Gastrocnemius medialis (tissue), 4 donors: Measurements from ENCODE around the gene ASAP2.

Source experiments
- CTCF ChIP-seq, 5 experiments: fragments of 450-650 bp in 3 of 5; fragments of 200-600 bp in 2 of 5; sonication (generic) in 2 of 5; IDR thresholded peaks in 4 of 5; conservative IDR thresholded peaks in 1 of 5; 1 replicate in 4 of 5; 2 replicates in 1 of 5; pipeline ENCODE4 v1.5.1; 2016 to 2019; ENCODE audit warnings: antibody characterized with exemption in 5 of 5, mild to moderate bottlenecking in 3 of 5, moderate library complexity in 3 of 5
- POLR2A ChIP-seq, 2 donors: fragments of 450-650 bp; IDR thresholded peaks; one replicate each; pipeline ENCODE4 v1.6.1; 2017; ENCODE audit warnings: antibody characterized with exemption in 2 of 2, mild to moderate bottlenecking in 2 of 2, moderate library complexity in 2 of 2

DNA sequence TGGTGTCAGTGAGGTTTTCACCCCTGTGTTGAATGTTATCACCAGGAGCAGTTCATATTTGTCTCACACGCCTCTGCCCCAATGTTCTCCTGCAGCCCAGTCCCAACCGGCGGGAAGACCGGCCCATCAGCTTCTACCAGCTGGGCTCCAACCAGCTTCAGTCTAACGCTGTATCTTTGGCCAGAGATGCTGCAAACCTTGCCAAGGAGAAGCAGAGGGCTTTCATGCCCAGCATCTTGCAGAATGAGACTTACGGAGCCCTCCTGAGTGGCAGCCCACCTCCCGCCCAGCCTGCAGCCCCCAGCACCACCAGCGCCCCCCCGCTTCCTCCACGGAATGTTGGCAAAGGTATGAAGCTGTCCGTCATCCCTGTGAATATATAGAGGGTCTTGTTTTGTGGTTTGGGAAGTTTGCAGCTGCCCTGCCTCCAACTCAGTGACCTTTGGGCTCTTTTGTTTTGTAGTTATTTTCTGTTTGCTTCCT lies 181.6 kb downstream of the ASAP2 start:
- TF ChIP-seq CTCF (IDR thresholded peaks at IDR 0.05 in 4 of 5, conservative IDR thresholded peaks at IDR 0.05 in 1 of 5) (no peak), POLR2A (IDR thresholded peaks at IDR 0.05) (no peak)
